B cell (primary cell): ENCODE data around the gene RNF114. TPM values are rescaled to one million over a fixed set of nuclear protein-coding genes. Genes with fewer than 3 reads are reported as not detected.

Source experiments
- ATAC-seq: fragments of 200-7000 bp; cut with Tn5 transposase; one replicate; pipeline ENCODE4 v1.10.0; 2021; ENCODE audit warnings: low read depth, mild to moderate bottlenecking, moderate number of reproducible peaks, moderate library complexity
- CTCF ChIA-PET: fragments of 350-600 bp; sonication (Branson Sonifier 250); formaldehyde crosslinking; loops from one replicate; lab custom pipeline; 2021; ENCODE audit warnings: antibody characterized with exemption, inconsistent platforms; lab: Charles Lee
- POLR2A ChIA-PET: fragments of 350-600 bp; sonication (Branson Sonifier 250); formaldehyde crosslinking; loops from one replicate; lab custom pipeline; 2021; ENCODE audit warnings: antibody characterized with exemption; lab: Charles Lee
- DNase-seq: peaks from one replicate; pipeline ENCODE4 v3.0.0; 2013
- H2AFZ ChIP-seq: 2 replicates; pipeline ENCODE4 v1.6.1; 2012; ENCODE audit warnings: mild to moderate bottlenecking, low read depth, low read length; ENCODE audit not compliant: insufficient read depth, poor library complexity, severe bottlenecking
- H3K27ac ChIP-seq, 2 donors: 1 replicate in 1 of 2; 2 replicates in 1 of 2; pipeline ENCODE4 v1.5.1; 2012 to 2013; ENCODE audit warnings: low read length in 2 of 2, mild to moderate bottlenecking in 2 of 2, moderate library complexity in 1 of 2
- H3K27me3 ChIP-seq, 4 experiments: fragments of 200-600 bp in 1 of 4; sonication (generic) in 1 of 4; replicated peaks in 1 of 4; 1 replicate in 2 of 4; 2 replicates in 2 of 4; pipeline versions ENCODE4 v1.6.1 to v1.7.0; 2013 to 2016; ENCODE audit warnings: low read length in 3 of 4, mild to moderate bottlenecking in 2 of 4, mixed read lengths in 1 of 4, moderate library complexity in 1 of 4; ENCODE audit not compliant: insufficient read depth in 4 of 4, control insufficient read depth in 3 of 4; ENCODE audit errors: control extremely low read depth in 1 of 4
- H3K36me3 ChIP-seq, 2 experiments: replicated peaks in 1 of 2; 1 replicate in 1 of 2; 2 replicates in 1 of 2; pipeline versions ENCODE4 v1.6.1 to v1.7.1; 2013; ENCODE audit warnings: low read length in 1 of 2; ENCODE audit not compliant: insufficient read depth in 2 of 2, control insufficient read depth in 1 of 2; ENCODE audit errors: control extremely low read depth in 1 of 2, extremely low read depth in 1 of 2
- H3K4me1 ChIP-seq, 2 donors: fragments of 200-600 bp in 1 of 2; sonication (generic) in 1 of 2; 1 replicate in 1 of 2; 2 replicates in 1 of 2; pipeline versions ENCODE4 v1.5.1 to v1.6.1; 2013 to 2017; ENCODE audit warnings: low read length in 2 of 2; ENCODE audit not compliant: control insufficient read depth in 2 of 2, insufficient read depth in 2 of 2
- H3K4me2 ChIP-seq: replicated peaks from 2 replicates; pipeline ENCODE3; 2012; ENCODE audit warnings: mild to moderate bottlenecking, low read depth, low read length; ENCODE audit not compliant: poor library complexity, severe bottlenecking
- H3K4me3 ChIP-seq, 5 experiments: fragments of 200-600 bp in 1 of 5; sonication (generic) in 1 of 5; 1 replicate in 3 of 5; 2 replicates in 2 of 5; pipeline versions ENCODE4 v1.5.1 to v1.7.0; 2011 to 2016; ENCODE audit warnings: low read length in 4 of 5, mild to moderate bottlenecking in 4 of 5, low read depth in 2 of 5, control low read depth in 1 of 5, moderate library complexity in 1 of 5; ENCODE audit not compliant: insufficient read depth in 1 of 5; ENCODE audit errors: control extremely low read depth in 1 of 5, extremely low read depth in 1 of 5
- H3K79me2 ChIP-seq: fragments of 200-600 bp; sonication (generic); one replicate; pipeline ENCODE4 v1.6.0; 2016; ENCODE audit warnings: low read length; ENCODE audit not compliant: control insufficient read depth, insufficient read depth
- H3K9ac ChIP-seq: fragments of 200-600 bp; sonication (generic); 2 replicates; pipeline ENCODE4 v1.6.1; 2017; ENCODE audit warnings: mild to moderate bottlenecking, low read length, moderate library complexity
- H3K9me3 ChIP-seq, 3 donors: one replicate each; pipeline versions ENCODE4 v1.6.1 to v1.7.1; 2013; ENCODE audit warnings: low read length in 2 of 3; ENCODE audit not compliant: control insufficient read depth in 2 of 3, insufficient read depth in 1 of 3; ENCODE audit errors: control extremely low read depth in 1 of 3
- H4K20me1 ChIP-seq: 2 replicates; pipeline ENCODE4 v1.6.0; 2012; ENCODE audit warnings: mild to moderate bottlenecking, low read length; ENCODE audit not compliant: insufficient read depth, control insufficient read depth, poor library complexity, severe bottlenecking
- H3K27ac Mint-ChIP-seq: one replicate; pipeline ENCODE4 v1.8.0; 2021; ENCODE audit warnings: mixed read lengths
- H3K27me3 Mint-ChIP-seq: one replicate; pipeline ENCODE4 v1.8.0; 2021; ENCODE audit warnings: mixed read lengths
- H3K4me1 Mint-ChIP-seq: one replicate; pipeline ENCODE4 v1.8.0; 2021; ENCODE audit warnings: mixed read lengths
- H3K4me3 Mint-ChIP-seq: one replicate; pipeline ENCODE4 v1.8.0; 2021; ENCODE audit warnings: mixed read lengths
- H3K9me3 Mint-ChIP-seq: one replicate; pipeline ENCODE4 v1.8.0; 2022; ENCODE audit warnings: mixed read lengths; ENCODE audit not compliant: insufficient read depth
- CTCF ChIP-seq: fragments of 200-600 bp; IDR thresholded peaks from one replicate; pipeline ENCODE4 v1.8.0; 2022; ENCODE audit warnings: antibody characterized with exemption, mild to moderate bottlenecking
- EZH2 ChIP-seq: IDR thresholded peaks from 2 replicates; pipeline ENCODE4 v1.6.1; 2012; ENCODE audit warnings: borderline replicate concordance, low read depth, mild to moderate bottlenecking, moderate library complexity, low read length; ENCODE audit not compliant: insufficient read depth, poor library complexity, severe bottlenecking
- WGBS: methylation state at CpG from one replicate; pipeline ENCODE4 v1.1.5; 2013; ENCODE audit warnings: missing lambda C conversion rate; ENCODE audit not compliant: insufficient coverage; 5-methylcytosine and 5-hydroxymethylcytosine counted together
- intact Hi-C: fragments of 100-400 bp; cut with micrococcal nuclease; formaldehyde crosslinking; loops from one replicate; pipeline ENCODE4 v1.10.0; 2022
- polyA plus RNA-seq: library from polyadenylated mRNA; depleted of rRNA; stranded (reverse); fragments of >200 nt; gene quantifications from 2 replicates; pipeline ENCODE4 v1.2.3, GENCODE V29; 2012
- small RNA-seq: library from RNA; depleted of rRNA; stranded (forward); fragments of <200 nt; gene quantifications from one replicate; pipeline ENCODE3, GENCODE V24; 2012; ENCODE audit warnings: low replicate concordance, low read depth; ENCODE audit not compliant: insufficient read length
- total RNA-seq, 2 donors: library from RNA; stranded (reverse); fragments of 120-200 nt in 1 of 2; gene quantifications; 1 replicate in 1 of 2; 2 replicates in 1 of 2; pipeline versions ENCODE4 v1.2.3 to v1.2.4, GENCODE V29; 2013 to 2022

The RNF114 gene
- total and polyA plus RNA-seq, 2 donors (not counting 1 experiment from before 2014, with no cell fraction given), result 81.7 to 117 TPM

DNA sequence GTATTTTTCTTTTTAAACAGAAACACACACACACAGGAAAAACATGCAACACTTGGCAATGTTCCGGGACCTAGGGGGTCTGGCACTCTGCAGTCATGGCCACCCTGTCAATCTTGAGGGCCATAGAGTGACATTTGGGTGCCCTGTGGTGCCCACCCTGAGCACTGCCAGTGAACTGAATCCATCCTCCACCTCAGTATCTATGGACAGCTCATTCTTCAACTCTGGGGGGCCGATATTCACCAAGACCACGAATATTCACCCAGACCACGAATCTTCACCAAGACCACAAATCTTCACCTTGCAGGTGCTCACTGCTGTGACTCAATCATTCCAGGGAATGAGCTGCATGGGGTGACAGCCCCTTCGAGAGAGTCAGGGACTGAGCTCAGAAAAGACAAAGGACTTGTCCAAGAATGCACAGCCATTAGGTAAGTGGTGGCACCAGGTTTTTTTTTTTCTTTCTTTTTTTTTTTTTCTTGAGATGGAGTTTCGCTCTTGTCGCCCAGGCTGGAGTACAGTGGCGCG is 65.7 kb downstream of the RNF114 start:
- Histone ChIP-seq H3K9me3 (no peaks in the 10 kb centered on the region), H3K36me3 (no peaks in the 10 kb centered on the region), H3K79me2 (no peaks in the 10 kb centered on the region), H3K4me2 (no peak overlapping the region), H4K20me1 (no peaks in the 10 kb centered on the region), H2AFZ (no peak overlapping the region), H3K27ac (no peak overlapping the region), H3K4me1 (peaks cover 8 to 16% of the 10 kb centered on the region in 2 donors), H3K9ac (no peak overlapping the region), H3K4me3 (no peak overlapping the region), H3K27me3 (peaks cover 0 to 5% (median 0%) of the 10 kb centered on the region in 4 experiments)
- CTCF ChIA-PET, result interaction anchor here (0.7 kb wide), 1 partner anchor 18 kb away, joined by 5 read pairs; no protein-coding TSS in a partner anchor
- H3K4me3 Mint-ChIP-seq, result no peak overlapping the region
- H3K4me1 Mint-ChIP-seq, result peaks cover 23% of the 10 kb centered on the region
- POLR2A ChIA-PET, result interaction anchor here (0.5 to 0.7 kb wide), 2 partner anchors 17 to 20 kb away, joined by 3 to 7 read pairs; no protein-coding TSS in a partner anchor
- ATAC-seq (no peak), DNase-seq (no peak)
- intact Hi-C loops, result no loop called here
- H3K9me3 Mint-ChIP-seq, result no peaks in the 10 kb centered on the region
- WGBS, result 75% methylated on average over 9 of the region's 9 CpGs
- H3K27me3 Mint-ChIP-seq, result peaks cover 15% of the 10 kb centered on the region
- TF ChIP-seq EZH2, result no peak
- no peak for TF ChIP-seq CTCF
- no peak overlapping the region for H3K27ac Mint-ChIP-seq

- Histone ChIP-seq H3K9ac (no peak overlapping the region), H4K20me1 (no peaks in the 10 kb centered on the region), H3K4me2 (no peak overlapping the region), H3K9me3 (no peaks in the 10 kb centered on the region), H3K4me1 (peaks cover 8 to 16% of the 10 kb centered on the region in 2 donors), H3K27ac (no peak overlapping the region), H3K79me2 (no peaks in the 10 kb centered on the region), H2AFZ (no peak overlapping the region), H3K36me3 (no peaks in the 10 kb centered on the region), H3K27me3 (peaks cover 0 to 13% (median 0%) of the 10 kb centered on the region in 4 experiments), H3K4me3 (no peak overlapping the region)
- ChIA-PET POLR2A (no interaction called here), CTCF (no interaction called here)
- WGBS, result 0% methylated on average over 1 of the region's 4 CpGs
- ATAC-seq (no peak), DNase-seq (no peak)
- Mint-ChIP-seq H3K9me3 (no peaks in the 10 kb centered on the region), H3K27ac (no peak overlapping the region), H3K4me1 (peaks cover 20% of the 10 kb centered on the region), H3K27me3 (peaks cover 20% of the 10 kb centered on the region), H3K4me3 (no peak overlapping the region)
- TF ChIP-seq EZH2 (no peak), CTCF (no peak)
- intact Hi-C loops, result no loop called here
Observed at GRCh38 chr20:50003253-50003656, 67.1 kb downstream of the RNF114 start.

Small RNAs within 50 kb of the gene (small RNA-seq; reads per million reads assigned to genes)
- gene RF00017, result not detected
- not detected for gene RF00019
- not detected for gene RNU6-147P

Other genes with a start within 250 kb of the RNF114 start
- gene B4GALT5, start 222.5 kb upstream of the RNF114 start, total RNA-seq, result 7.3 and 7.4 TPM in 2 replicates
- 3.4 and 6.0 TPM in 2 replicates for gene B4GALT5, start 222.5 kb upstream of the RNF114 start, polyA plus RNA-seq
- gene SLC9A8, start 123.6 kb upstream of the RNF114 start, total RNA-seq, result 24.2 and 29.7 TPM in 2 replicates
- 16.7 and 17.8 TPM in 2 replicates for gene SLC9A8, start 123.6 kb upstream of the RNF114 start, polyA plus RNA-seq
- 10.6 and 10.7 TPM in 2 replicates for gene SPATA2, start 20.9 kb upstream of the RNF114 start, total RNA-seq
- gene SPATA2, start 20.9 kb upstream of the RNF114 start, polyA plus RNA-seq, result 20.0 and 27.1 TPM in 2 replicates
- 3.5 and 4.3 TPM in 2 replicates for gene SNAI1, start 46.6 kb downstream of the RNF114 start, total RNA-seq
- gene SNAI1, start 46.6 kb downstream of the RNF114 start, polyA plus RNA-seq, result 2.4 and 4.9 TPM in 2 replicates
- 158 and 175 TPM in 2 replicates for gene UBE2V1, start 176.8 kb downstream of the RNF114 start, total RNA-seq
- gene UBE2V1, start 176.8 kb downstream of the RNF114 start, polyA plus RNA-seq, result 69.2 and 70.9 TPM in 2 replicates
- gene PEDS1, start 217.3 kb downstream of the RNF114 start, total RNA-seq, result 11.2 and 13.9 TPM in 2 replicates
- 33.2 and 38.7 TPM in 2 replicates for gene PEDS1, start 217.3 kb downstream of the RNF114 start, polyA plus RNA-seq